HG02840 (cell line): ENCODE measurements around the gene RALB.
"Not testable (repeated sequence)": the region's sequence is repeated elsewhere in the genome, so short reads cannot be mapped to it uniquely, and the experiment has no call there.

ENCODE experiments used
- ATAC-seq: cut with Tn5 transposase; IDR thresholded peaks from one replicate; pipeline ENCODE4 v1.9.1; 2021; ENCODE audit warnings: mild to moderate bottlenecking, moderate library complexity, moderate number of reproducible peaks; ENCODE audit not compliant: unreplicated experiment, low FRiP score

The RALB gene

DNA sequence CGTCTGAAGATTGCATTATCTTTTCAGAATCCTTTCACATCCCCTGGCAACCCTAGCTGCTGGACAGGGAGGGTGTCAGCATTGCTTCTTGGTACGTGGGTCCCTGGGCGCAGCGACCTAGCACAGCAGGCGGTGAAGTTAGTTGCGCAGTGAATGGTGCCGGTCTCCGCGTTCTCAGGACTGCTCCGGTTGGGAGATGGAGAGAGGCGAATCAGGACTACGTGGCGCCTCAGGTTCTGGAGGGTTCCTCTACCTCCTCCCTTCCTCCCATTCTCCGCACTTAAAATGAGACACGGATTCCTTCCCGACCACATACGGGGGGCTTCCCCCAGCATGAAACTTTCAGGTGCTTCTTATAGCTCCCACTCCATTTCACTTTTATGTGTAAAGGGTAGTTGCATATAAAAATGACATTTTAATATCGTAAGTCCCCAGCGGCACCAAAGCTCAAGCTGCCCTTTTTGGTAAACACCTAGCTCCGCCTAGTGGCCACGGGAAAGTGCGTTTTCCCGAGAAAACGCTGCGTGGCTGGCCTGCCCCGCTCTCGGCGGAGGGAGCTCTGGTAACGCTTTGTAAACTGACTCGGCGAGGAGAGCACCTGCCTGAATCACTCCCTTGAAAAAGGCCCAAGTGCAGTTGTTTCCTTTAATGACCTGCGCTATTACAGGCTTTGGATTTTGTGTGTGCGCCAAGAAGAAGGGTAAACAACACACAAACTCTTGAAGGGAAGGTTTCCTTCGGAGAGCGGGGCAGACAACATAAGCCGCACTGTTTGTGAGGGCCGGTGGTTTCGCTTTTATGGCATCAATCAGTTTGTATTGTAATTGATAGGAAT lies 60.4 kb downstream of the RALB start:
- ATAC-seq = peak; percentile 51

- no peak for ATAC-seq
Observed at GRCh38 chr2:120313695-120314615, 61.3 kb downstream of the RALB start.

- ATAC-seq = no peak
Observed at GRCh38 chr2:120314690-120315366, 62.2 kb downstream of the RALB start.

DNA sequence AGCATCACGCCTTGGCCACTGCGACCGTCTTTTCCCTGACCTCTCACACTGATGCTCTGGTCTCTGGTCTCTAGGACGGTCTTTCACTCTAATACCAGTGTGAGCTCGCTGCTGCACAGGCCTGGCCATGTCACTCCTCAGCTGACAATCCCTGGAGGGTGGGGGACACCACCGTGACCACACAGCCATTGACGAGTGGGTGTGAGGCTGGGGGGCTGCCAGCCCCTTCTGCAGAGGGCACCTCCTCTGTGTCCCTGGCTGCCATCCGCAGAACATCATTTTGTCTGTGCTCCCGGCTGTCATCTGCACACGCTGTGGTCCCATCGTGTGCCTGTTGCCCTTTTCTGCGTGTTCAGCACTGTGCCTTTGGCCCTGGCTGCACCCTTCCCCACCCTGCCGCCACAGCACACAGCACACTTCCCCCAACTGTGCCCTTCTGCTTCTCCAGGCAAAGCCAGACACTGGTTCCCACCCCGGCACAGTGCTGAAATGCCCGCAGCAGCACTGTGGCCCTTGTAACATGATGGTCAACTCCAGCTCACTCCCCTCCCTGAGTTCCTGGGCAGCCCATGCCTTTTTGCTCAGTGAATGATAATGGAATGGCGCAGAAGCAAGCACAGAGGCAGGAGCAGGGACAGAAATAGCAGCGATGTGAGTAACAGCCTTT lies 62.8 kb downstream of the RALB start:
- no peak for ATAC-seq

DNA sequence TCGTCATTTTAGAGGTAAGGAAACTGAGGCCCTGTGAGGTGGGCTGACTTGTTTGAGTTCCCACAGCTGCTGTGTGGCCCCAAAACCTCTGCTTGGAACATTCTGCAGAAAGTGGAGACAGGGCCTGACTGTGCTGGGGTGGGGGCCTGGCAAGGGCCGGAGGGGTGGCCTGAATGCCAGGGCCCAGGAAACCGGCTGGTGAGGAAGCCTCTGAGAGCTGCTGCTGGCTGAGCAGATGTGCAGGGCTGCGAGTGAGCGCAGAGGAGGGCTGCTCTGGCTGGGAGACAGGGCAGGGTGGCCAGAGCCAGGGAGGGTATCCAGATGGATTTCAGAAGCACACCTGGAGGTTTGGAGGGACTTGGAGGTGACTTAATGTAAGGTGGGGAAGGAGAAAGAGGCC lies 63.4 kb downstream of the RALB start:
- no peak for ATAC-seq

- no peak for ATAC-seq
Observed at GRCh38 chr2:120316528-120317179, 64.0 kb downstream of the RALB start.

DNA sequence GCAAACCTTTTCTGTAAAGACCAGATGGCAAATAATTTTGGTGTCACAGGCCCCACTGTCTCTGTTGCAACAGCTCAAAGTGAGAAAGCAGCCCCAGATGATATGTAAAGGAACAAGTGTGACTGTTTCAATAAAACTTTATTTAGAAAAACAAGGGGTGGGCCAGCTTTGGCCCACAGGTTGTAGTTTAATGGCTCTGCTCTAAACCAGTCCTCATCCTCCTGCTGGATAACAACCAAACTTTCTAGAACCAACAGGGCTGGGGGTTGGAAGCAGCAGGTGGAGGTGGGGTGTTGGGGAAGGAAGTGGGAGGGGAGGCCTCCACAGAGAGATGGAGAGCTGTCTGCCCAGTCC lies 64.5 kb downstream of the RALB start:
- ATAC-seq = no peak

- ATAC-seq = no peak
Observed at GRCh38 chr2:120317916-120318315, 65.3 kb downstream of the RALB start.

DNA sequence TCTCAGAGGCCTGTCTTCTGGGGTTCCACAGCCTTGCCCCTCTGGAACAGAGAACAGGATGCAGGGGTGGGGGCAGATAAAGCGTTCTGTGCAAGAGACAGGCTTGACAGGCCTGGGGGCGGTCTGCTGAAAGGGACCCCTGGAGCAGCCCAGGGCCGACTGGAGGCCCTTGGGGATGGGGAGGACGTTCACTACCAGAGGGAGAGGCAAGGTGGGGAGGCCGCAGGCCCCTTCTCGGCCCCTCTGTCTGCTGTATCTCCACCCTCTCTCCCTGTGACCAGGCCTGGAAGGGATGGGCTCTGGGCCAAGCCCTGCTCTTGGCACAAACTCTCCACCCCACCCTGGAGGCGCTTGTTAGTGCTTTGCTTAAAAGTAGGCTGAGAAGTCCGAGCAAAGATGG lies 66.0 kb downstream of the RALB start:
- no peak for ATAC-seq

DNA sequence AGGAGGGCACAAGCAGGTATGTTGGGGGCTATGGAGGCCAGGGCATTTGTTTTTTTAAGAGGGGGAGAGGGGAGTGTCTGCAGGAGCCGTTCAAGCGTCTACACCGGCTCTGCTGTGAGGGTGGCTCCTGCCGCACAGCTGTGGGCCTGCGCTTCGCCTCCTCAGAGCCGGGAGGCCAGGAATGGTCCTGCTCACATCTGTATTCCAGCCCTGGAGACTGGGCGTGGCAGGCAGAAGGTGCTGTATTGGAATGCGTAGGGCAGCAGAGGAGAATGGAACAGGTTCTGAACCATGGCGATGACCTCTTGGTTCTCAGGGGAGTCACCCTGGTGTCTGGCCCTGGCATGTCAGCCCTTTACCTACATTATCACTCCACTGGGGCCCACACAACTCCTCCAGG lies 66.5 kb downstream of the RALB start:
- ATAC-seq = no peak

- ATAC-seq = no peak
Observed at GRCh38 chr2:120319686-120320317, 67.2 kb downstream of the RALB start.

DNA sequence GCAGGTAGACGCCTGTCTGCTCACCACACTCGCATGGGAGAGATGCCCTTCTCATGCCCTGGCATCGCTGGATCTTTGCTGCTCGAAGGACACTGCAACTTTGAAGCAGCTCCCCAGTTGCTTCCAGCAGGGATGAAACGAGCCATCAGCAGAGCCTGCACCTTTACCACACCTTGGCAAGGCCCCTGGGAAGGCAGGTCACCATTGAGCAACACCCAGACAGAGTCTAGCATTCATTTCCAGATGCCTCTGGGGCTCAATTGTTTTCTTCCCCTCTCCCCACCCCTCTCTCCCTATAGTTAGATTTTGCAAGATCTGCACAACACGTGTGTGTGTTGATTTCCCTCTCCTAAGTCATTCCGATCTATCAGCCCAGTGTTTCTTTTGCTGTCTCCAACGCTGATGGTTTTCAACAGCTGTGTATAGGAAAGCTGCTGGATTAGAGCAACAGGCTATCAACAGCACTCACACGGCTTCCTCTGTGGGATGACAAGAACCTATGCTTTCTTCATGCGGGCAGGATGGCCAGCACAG lies 67.7 kb downstream of the RALB start:
- no peak for ATAC-seq

- ATAC-seq = not testable (repeated sequence)
Observed at GRCh38 chr2:120320887-120321556, 68.4 kb downstream of the RALB start.

DNA sequence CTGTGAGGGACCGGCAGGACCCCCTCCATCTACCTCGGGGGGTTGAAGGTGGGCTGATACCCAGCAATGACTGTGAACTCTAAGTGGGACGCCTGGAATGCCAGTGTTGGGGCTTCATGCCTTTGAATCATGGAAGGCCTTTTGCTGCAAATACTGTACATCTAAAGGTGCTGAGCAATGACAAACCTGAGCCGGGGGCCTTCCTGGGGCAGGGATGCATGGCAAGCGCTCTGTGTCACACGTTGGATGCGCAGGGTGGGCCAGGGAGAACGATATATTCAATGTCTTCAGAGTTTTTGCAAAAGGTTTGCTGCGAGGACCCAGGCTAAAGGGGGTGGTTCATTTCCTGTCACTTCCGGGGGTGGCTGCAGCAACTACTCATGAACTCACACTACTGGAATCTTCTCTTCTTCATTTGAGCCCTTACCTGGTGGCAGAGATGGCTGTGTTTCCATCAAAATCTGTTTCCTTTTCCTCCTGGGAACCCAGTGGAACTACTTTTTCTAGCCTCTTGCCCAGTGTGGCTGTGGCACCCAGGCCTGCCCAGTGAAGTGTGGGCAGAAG lies 69.2 kb downstream of the RALB start:
- ATAC-seq = no peak

DNA sequence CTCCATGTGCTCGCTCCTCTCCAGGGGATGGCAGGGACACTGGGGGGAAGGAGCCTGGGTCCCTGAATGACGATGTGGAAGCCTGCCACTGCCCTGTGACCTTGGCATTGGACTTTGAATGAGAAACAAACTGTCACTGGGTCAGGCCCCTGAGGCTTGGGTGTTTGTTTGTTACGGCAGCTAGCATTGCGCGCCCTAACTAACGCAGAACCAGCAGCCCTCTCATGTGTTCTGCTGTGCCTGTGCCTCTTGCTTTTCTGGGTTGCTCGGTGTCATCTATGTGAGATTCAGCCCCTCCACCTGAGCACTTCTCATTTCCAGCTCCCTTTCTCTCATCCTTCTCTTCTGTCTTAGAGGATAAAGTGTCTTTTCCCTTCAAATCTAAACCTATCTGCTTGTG lies 69.7 kb downstream of the RALB start:
- no peak for ATAC-seq

DNA sequence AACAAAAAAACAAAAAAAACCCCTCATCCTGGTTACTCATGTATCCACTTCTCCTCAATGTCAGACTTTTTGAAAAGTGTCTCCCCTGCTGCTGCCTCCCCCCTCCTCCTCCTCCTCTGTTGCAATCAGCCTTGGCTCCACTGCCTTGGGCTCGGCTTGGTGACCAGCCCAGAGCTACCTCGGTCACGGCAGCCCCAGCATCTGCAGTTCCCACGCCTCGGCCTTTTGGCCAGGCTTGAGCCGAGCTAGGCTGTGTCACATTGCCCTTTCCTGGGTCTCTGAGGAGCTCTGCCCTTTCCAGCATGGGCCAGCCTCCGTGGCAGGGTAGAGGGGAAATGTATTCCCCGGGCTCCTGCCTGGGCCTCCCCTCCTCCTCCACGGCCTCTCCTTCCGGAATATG lies 70.6 kb downstream of the RALB start:
- ATAC-seq = no peak

GRCh38 chr2:120323807-120324399 lies 71.3 kb downstream of the RALB start:
- no peak for ATAC-seq

GRCh38 chr2:120324933-120325332 lies 72.3 kb downstream of the RALB start:
- no peak for ATAC-seq
